ENCODE measurements around the gene GVQW3. TPM values are rescaled to one million over a fixed set of nuclear protein-coding genes. Genes with fewer than 3 reads are reported as not detected.

The GVQW3 gene
- total RNA-seq, 2 donors from 2014 or later = 6.6 to 13.5 TPM

- DNase-seq = no peak
- TF ChIP-seq, protein P1, sequence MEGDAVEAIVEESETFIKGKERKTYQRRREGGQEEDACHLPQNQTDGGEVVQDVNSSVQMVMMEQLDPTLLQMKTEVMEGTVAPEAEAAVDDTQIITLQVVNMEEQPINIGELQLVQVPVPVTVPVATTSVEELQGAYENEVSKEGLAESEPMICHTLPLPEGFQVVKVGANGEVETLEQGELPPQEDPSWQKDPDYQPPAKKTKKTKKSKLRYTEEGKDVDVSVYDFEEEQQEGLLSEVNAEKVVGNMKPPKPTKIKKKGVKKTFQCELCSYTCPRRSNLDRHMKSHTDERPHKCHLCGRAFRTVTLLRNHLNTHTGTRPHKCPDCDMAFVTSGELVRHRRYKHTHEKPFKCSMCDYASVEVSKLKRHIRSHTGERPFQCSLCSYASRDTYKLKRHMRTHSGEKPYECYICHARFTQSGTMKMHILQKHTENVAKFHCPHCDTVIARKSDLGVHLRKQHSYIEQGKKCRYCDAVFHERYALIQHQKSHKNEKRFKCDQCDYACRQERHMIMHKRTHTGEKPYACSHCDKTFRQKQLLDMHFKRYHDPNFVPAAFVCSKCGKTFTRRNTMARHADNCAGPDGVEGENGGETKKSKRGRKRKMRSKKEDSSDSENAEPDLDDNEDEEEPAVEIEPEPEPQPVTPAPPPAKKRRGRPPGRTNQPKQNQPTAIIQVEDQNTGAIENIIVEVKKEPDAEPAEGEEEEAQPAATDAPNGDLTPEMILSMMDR (conservative IDR thresholded peaks at IDR 0.05) = no peak
- no peak overlapping the region for H3K27ac Mint-ChIP-seq
- Histone ChIP-seq H3K4me1 (ENCODE audit: control insufficient read depth, insufficient read depth, low read length) (no peaks in the 10 kb centered on the region), H3K9ac (ENCODE audit: extremely low read depth, low read length, poor library complexity, severe bottlenecking) (no peak overlapping the region), H3K27ac (ENCODE audit: low read depth, low read length) (no peak overlapping the region), H3K9me3 (ENCODE audit: control insufficient read depth, low read length) (peaks cover 25% of the 10 kb centered on the region), H3K4me3 (ENCODE audit: low read length) (no peak overlapping the region), H3K27me3 (ENCODE audit: control insufficient read depth, insufficient read depth, low read length, poor library complexity, severe bottlenecking) (no peaks in the 10 kb centered on the region), H3K36me3 (ENCODE audit: control insufficient read depth, insufficient read depth, low read length) (no peaks in the 10 kb centered on the region)
- no peak overlapping the region for H3K4me3 Mint-ChIP-seq
- peaks cover 2% of the 10 kb centered on the region for H3K36me3 Mint-ChIP-seq (ENCODE audit: low read depth)
- H3K4me1 Mint-ChIP-seq = no peaks in the 10 kb centered on the region
- H3K27me3 Mint-ChIP-seq (ENCODE audit: insufficient read depth) = peaks cover 5% of the 10 kb centered on the region
- peaks cover 27% of the 10 kb centered on the region for H3K9me3 Mint-ChIP-seq
- WGBS, 2 experiments (ENCODE audit: insufficient coverage in 1 of 2, insufficient read length in 1 of 2) = 84 to 96% methylated on average over 5 to 6 of the region's 6 CpGs
Measured at GRCh38 chr11:76339221-76339620, 41.9 kb upstream of the GVQW3 start.

DNA sequence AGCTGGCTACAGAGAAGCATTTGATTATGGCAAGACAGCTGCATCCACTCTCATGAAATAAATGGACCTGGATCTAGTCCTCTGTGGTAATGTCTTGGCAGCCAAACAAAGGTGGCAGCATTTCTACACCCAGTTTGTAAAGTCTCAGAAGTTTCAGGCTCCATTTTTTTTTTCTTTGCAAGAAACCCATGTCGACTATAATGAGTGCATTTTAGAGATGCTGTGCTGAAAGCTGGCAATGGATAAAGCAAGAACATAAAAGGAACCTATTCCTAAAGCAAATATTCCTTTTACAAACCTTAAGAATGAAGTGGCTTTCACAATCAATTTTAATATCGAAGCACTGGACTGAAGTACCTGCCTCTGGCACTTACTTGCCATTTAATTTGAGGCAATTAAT, 33.7 kb upstream of the GVQW3 start:
- Mint-ChIP-seq H3K36me3 (ENCODE audit: low read depth) (peaks cover 23% of the 10 kb centered on the region), H3K9me3 (no peaks in the 10 kb centered on the region), H3K4me1 (peaks cover 2% of the 10 kb centered on the region), H3K27ac (no peak overlapping the region), H3K27me3 (ENCODE audit: insufficient read depth) (no peaks in the 10 kb centered on the region), H3K4me3 (no peak overlapping the region)
- Histone ChIP-seq H3K4me1 (ENCODE audit: control insufficient read depth, insufficient read depth, low read length) (no peaks in the 10 kb centered on the region), H3K27me3 (ENCODE audit: control insufficient read depth, insufficient read depth, low read length, poor library complexity, severe bottlenecking) (no peaks in the 10 kb centered on the region), H3K27ac (ENCODE audit: low read depth, low read length) (no peak overlapping the region), H3K4me3 (ENCODE audit: low read length) (no peak overlapping the region), H3K36me3 (ENCODE audit: control insufficient read depth, insufficient read depth, low read length) (peaks cover 5% of the 10 kb centered on the region), H3K9ac (ENCODE audit: extremely low read depth, low read length, poor library complexity, severe bottlenecking) (no peak overlapping the region), H3K9me3 (ENCODE audit: control insufficient read depth, low read length) (no peaks in the 10 kb centered on the region)
- DNase-seq = no peak
- WGBS, 2 experiments (ENCODE audit: insufficient coverage in 1 of 2, insufficient read length in 1 of 2) = 80 to 89% methylated on average over 2 of the region's 2 CpGs
- TF ChIP-seq, protein P1 (conservative IDR thresholded peaks at IDR 0.05) = peak; percentile 15

DNA sequence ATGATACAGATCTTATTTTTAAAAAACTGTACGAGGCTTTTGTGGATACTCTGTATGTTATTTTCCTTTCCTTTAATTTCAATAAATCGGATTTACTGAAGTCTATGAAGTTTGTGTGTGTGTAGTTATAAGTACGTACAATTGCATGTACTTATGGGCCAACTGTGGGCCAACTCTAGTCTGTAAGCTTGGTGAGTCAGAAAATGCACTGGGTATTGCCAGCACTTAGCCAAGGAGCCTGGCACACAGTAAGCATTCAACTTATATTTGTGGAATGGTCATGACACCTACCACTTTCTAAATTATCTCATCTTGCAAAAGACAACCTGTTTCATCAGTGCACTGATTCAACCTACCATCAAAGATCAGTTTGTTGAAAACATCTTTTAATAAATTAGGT, 32.8 kb upstream of the GVQW3 start:
- H3K4me3 Mint-ChIP-seq = no peak overlapping the region
- H3K4me3 ChIP-seq (ENCODE audit: low read length) = no peak overlapping the region
- H3K9me3 ChIP-seq (ENCODE audit: control insufficient read depth, low read length) = peaks cover 4% of the 10 kb centered on the region
- no peaks in the 10 kb centered on the region for H3K4me1 ChIP-seq (ENCODE audit: control insufficient read depth, insufficient read depth, low read length)
- no peaks in the 10 kb centered on the region for H3K27me3 Mint-ChIP-seq (ENCODE audit: insufficient read depth)
- no peak overlapping the region for H3K27ac Mint-ChIP-seq
- 95% methylated on average over 3 of the region's 3 CpGs; no CpG with 5 or more reads in 1 of the 2 experiments for WGBS, 2 experiments (ENCODE audit: insufficient coverage in 1 of 2, insufficient read length in 1 of 2)
- no peak overlapping the region for H3K27ac ChIP-seq (ENCODE audit: low read depth, low read length)
- no peak overlapping the region for H3K9ac ChIP-seq (ENCODE audit: extremely low read depth, low read length, poor library complexity, severe bottlenecking)
- H3K36me3 ChIP-seq (ENCODE audit: control insufficient read depth, insufficient read depth, low read length) = peaks cover 13% of the 10 kb centered on the region
- peaks cover 2% of the 10 kb centered on the region for H3K4me1 Mint-ChIP-seq
- DNase-seq = no peak
- H3K36me3 Mint-ChIP-seq (ENCODE audit: low read depth) = peaks cover 32% of the 10 kb centered on the region
- H3K27me3 ChIP-seq (ENCODE audit: control insufficient read depth, insufficient read depth, low read length, poor library complexity, severe bottlenecking) = no peaks in the 10 kb centered on the region
- TF ChIP-seq, protein P1 (conservative IDR thresholded peaks at IDR 0.05) = no peak
- peaks cover 3% of the 10 kb centered on the region for H3K9me3 Mint-ChIP-seq
